H1 (cell line): Measurements from ENCODE around the gene TRIM67. TPM values are rescaled to one million over a fixed set of nuclear protein-coding genes. Genes with fewer than 3 reads are reported as not detected.

Experiments used
- CTCF ChIP-seq, 3 experiments: IDR thresholded peaks; 1 replicate in 2 of 3; 2 replicates in 1 of 3; pipeline versions ENCODE4 v1.5.1 to v1.6.1; 2011; ENCODE audit warnings: low read length in 3 of 3, mild to moderate bottlenecking in 3 of 3, inconsistent platforms in 2 of 3, low read depth in 1 of 3, moderate library complexity in 1 of 3; ENCODE audit not compliant: insufficient read depth in 1 of 3; ENCODE audit errors: control extremely low read depth in 1 of 3
- polyA plus RNA-seq, 7 experiments: library from polyadenylated mRNA; depleted of rRNA in 3 of 7; stranded (reverse) in 5 of 7; unstranded in 2 of 7; fragments of >200 nt in 5 of 7; fragments of 200-250 nt in 2 of 7; gene quantifications; 1 replicate in 5 of 7; 2 replicates in 1 of 7; 4 replicates in 1 of 7; pipeline versions ENCODE4 v1.2.1 to v1.2.3, GENCODE V29; 2011 to 2013; ENCODE audit warnings: missing spikeins in 2 of 7, mixed read lengths in 2 of 7
- total RNA-seq: library from RNA; stranded (reverse); fragmentation: NEBNext Ultra II Directional; extraction: Animal tissue kit (Norgen Biotek cat#: 25700); gene quantifications from 2 replicates; pipeline ENCODE4 v1.2.1, GENCODE V29; 2021

Gene TRIM67
- total and polyA plus RNA-seq, 2 of the 8 experiments (the other 6 are each of a cell fraction or from before 2014, with no cell fraction given), result under 0.01 TPM; not detected in 1

DNA sequence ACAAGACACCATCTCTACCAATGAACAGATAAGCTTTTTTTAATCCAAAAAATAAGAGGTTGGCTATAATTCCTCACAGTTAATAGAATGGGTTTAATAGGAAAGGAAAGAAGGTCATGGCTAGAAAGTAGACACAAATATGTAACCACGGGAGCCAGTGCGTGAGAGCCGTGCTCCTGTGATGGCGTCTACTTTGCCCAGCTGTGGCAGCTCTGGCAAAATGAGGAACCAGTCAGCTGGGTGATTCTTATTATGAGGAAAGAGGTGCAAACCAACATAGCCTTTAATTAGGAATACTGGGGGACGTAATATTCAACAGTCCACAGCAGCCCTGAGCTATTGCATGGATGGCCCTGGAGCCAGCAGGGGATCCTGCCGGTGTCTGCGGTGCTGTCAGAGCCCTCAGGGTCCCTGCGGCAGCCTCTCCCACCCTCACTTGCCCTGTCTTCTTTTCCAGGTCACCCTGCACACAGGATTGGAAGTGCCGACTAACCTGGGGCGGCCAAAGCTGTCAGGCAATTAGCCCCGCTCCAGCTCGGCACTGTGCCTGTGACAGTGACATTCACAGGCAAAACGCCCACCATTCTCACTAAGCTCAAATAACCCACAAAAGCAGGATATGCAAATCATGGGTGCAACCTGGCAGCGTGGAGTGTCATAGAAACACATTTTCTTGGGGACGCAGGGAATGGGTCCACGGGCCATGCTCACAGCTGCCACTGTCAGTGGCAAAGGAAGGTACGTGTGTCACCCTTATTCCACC, 53.2 kb downstream of the TRIM67 start (continued):
- no peak for TF ChIP-seq CTCF (IDR thresholded peaks at IDR 0.05; ENCODE audit: control extremely low read depth in 1 of 3, insufficient read depth in 1 of 3, low read depth in 1 of 3, low read length in 3 of 3)
